ENCODE data around the gene GRIP1.

DNA sequence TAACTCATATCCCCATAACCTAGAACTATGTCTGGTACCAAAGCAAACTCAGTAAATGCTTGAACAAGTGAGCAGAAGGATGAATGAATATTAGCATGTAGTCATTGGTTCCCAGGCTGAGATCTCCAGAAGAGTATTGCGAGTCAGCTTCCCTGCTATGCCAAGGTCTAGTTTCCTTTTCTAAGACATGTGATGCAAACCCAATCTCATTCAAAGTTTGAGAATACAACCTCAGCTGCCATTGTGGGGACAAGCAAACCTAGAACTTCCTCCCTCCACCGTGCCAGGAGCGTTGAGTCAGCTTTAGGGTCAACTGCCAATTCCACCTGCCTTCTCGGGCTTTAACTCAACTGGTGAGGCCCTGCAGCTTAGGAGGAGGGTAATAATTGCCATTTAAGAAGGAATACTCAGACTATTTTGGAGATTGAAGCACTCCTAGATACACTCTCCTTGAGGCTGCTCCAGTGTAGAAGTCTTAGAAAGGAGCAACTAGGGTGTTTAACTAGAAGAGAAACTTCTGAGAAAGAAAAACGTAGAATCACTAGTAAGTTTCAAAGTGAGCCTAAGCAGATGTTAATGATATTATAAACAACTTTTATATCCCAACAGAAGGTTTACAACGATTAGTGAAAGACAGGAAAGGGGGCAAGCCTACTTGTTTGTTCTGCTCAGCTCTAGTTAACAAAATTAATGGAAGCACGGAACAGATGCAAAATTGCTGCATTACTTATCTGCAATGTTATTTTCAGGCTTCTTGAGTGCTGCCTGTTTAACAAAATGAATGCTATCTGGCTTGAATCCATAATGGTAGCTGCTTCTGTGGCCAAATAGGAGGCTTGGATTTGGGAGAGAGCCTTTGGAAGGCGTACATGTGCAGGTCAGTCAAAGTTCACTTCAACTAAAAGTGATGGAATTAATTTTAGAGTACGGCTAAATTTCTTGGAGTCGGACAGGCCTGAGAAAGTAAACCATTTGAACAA lies 279.7 kb downstream of the GRIP1 start:
- TF ChIP-seq POLR2A (IDR thresholded peaks at IDR 0.05; ENCODE audit: low read depth, low read length) (no peak), TAF1 (IDR thresholded peaks at IDR 0.05; ENCODE audit: borderline replicate concordance, low read depth, low read length) (no peak), POLR2AphosphoS5 (IDR thresholded peaks at IDR 0.05; ENCODE audit: low read depth, low read length) (no peak)
